ENCODE measurements around the gene CDC42SE1. TPM values are rescaled to one million over a fixed set of nuclear protein-coding genes. Genes with fewer than 3 reads are reported as not detected.

Gene CDC42SE1
- total RNA-seq, 1 donor from 2014 or later = 24.3 TPM

GRCh38 chr1:151012684-151013471, 46.5 kb downstream of the CDC42SE1 start:
- DNase-seq (no peak), ATAC-seq (ENCODE audit: poor library complexity) (peak; percentile 60)
- intact Hi-C loops (cut with DNase I) = no loop called here

- ATAC-seq (ENCODE audit: poor library complexity) (no peak), DNase-seq (no peak)
- intact Hi-C loops (cut with DNase I) = no loop called here
Measured at GRCh38 chr1:151011154-151011850, 48.1 kb downstream of the CDC42SE1 start.

DNA sequence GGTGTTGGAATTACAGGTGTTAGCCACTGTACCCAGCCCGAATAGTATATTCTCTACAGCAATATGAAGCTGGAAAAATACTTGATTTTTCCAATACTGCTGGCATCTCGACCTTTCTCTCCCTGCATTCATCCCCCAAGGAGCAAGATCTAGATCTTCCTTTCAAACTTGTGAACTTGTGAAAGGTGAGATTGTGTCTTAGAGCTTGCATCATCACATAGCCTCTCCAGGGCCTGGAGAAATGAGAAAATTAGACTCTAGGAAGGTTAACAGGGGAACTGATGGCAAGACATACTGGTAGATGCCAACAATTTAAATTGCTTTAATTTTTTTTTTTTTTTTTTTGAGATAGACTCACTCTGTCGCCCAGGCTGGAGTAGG, 49.1 kb downstream of the CDC42SE1 start:
- DNase-seq = no peak
- no peak for ATAC-seq (ENCODE audit: poor library complexity)
- intact Hi-C loops (cut with DNase I) = no loop called here

- intact Hi-C loops (cut with DNase I) = no loop called here
Measured at GRCh38 chr1:151009674-151010345, 49.6 kb downstream of the CDC42SE1 start.

DNA sequence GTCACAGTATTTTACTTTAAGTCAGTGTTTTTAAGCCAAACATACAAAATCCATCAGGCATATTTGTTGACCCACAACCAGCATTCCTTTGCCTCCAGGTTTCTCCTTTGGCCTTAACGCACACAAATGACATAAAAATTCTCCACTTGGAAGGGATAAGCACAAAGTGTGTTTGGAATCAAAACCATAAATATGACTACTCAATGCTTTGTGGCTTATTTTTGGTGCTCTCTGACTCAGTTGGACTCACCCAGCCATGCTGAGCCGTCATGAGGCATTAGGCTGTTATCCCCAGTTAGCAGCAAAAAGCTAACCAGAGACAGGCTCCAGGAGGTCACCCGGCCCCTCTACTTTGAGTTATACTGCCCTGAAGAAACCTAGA, 50.2 kb downstream of the CDC42SE1 start:
- intact Hi-C loops (cut with DNase I) = no loop called here
- DNase-seq = no peak

More at GRCh38 chr1:151009674-151010345, 49.6 kb downstream of the CDC42SE1 start:
- DNase-seq (no peak), ATAC-seq (ENCODE audit: poor library complexity) (no peak)

DNA sequence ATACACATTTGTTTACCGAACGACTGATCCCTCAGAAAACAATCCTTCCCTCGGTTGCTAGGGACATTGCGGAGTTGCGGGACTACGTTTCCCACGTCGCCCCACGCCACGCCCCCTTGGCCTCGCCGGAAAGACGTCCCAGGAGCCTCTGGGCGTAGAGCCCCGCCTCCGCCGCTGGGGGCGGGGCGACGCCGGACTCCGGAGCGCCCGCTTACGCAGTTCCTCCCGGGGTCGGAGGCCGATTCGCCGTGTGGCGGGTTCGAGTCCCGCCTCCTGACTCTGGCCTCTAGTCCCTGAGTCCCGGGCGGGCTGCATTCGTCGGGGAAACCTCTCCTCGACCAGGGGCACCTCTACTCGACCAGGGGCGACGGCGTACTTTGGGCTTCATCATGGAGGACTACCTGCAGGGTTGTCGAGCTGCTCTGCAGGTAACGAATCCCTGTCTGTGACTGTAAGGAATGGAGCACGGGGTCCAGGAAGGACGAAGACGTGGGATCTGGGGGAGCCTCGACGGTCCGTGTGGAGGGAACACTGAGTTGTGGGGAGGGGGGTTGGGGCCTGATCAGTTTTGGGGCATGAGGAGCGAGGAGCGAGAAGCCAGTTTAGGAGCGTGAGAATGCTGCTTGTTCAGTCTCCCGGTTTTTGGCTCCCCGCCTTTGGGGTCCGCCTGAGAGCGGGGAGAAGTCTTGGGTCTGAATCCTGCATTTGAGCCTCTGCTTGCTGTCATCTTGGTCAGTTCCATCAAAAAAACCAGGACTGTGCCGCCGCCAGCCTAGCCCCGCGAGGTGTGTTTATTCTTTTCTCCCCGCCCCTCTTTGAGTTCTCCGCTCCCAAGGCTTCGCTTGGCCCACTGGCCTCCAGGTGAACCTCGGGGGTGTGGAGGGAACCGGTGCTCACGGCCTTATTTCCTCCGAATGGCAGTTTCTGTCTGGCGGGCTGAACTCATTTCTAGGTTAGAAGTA, 50.9 kb downstream of the CDC42SE1 start, which contains the start of gene PRUNE1:
PRUNE1 (plus strand) TSS at position 206 of the 962 bp plus-strand sequence; CDS start at position 390, 184 bp downstream.
- DNase-seq (peak; percentile 98), ATAC-seq (ENCODE audit: poor library complexity) (peak; percentile 92)
- intact Hi-C loops (cut with DNase I) = no loop called here

More for the DNA sequence above, 50.2 kb downstream of the CDC42SE1 start:
- no peak for ATAC-seq (ENCODE audit: poor library complexity)

DNA sequence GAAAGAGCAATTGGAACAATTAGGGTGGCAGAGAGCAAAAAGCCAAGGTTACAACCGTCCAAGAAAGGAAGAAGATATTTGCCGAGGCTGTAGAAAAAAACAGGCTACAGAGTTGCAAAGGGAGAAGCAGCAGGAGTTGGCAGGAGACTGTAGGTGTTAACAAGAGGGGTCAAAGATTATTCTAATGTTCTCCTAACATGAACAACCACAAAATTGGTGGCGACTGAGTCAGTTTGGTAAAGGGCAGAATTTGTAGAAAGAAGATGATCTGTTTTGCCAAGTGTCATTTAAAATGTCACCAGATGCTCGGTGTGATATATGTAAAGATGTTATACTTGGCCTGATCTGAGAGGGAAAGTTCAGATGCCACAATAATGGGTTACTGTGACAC, 51.6 kb downstream of the CDC42SE1 start:
- ATAC-seq (ENCODE audit: poor library complexity) (no peak), DNase-seq (no peak)
- intact Hi-C loops (cut with DNase I) = no loop called here

DNA sequence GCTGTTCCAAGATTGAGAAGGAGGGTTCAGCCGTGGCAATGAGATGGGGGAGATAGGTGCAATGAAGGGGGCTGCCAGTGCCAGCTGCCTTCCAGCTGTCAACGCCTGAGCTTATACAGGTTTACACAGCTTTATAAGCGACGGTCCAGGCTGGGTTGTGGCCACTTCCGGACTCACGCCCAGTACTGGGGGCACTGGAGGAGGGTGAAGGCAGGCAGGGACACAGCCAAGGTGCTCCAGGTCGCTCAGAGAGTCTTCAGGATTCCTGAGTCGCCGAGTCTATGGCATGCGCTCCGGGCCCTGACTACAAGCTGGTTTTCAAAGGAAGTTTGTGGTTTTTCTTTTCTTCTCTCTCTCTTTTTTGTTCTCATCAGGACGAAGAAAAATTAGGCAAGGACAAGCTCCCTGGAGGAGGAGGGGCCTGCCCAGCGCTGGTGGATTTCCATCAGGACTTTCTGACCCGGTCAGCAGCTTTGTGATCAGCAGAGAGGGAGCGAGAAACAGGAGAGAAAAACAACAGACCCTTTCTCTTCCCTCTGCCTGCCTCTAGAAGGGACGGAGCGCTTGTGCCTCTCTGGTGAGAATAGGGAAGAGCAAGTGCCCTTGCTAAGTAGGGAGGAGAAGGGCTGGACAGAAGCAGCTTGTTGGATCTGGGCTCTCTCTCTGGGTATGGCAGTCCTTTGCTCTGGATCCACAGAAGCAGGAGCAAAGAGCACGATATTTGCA, 52.9 kb downstream of the CDC42SE1 start, which contains the start of gene MINDY1:
MINDY1 (minus strand) TSS at position 576 of the 726 bp plus-strand sequence. CDS start 4,285 bp downstream, outside the sequence.
- peak; percentile 72 for DNase-seq
- ATAC-seq (ENCODE audit: poor library complexity) = peak; percentile 76
- intact Hi-C loops (cut with DNase I) = no loop called here

DNA sequence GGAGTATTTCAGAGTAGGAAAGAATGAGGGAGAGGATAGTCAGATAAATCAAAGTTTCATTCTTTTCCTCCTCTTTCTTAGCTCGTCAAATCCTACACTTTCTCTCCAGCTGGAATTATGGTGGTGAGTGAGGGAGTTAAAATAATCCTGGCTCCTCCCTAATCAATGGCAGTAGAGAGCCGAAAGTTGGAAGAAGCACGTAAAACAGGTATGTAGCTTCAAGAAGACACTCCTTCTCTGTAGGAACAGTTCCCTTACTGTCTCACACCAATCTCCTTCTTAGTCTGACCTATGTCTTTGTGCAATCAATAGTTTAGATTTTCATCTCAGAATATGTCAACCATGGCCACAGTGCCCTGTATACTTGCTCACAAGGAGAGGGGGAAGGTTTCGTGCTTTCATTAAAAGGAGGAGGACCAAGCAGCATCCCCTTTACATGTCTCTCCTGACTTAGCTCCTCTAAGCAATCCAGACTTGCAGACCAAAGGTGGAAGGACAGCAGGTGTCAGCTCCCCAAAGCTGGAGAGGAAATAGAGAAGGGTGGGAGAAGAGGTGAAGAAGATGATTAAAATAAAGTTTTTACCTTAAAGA, 53.6 kb downstream of the CDC42SE1 start:
- intact Hi-C loops (cut with DNase I) = no loop called here
- no peak for ATAC-seq (ENCODE audit: poor library complexity)
- no peak for DNase-seq

DNA sequence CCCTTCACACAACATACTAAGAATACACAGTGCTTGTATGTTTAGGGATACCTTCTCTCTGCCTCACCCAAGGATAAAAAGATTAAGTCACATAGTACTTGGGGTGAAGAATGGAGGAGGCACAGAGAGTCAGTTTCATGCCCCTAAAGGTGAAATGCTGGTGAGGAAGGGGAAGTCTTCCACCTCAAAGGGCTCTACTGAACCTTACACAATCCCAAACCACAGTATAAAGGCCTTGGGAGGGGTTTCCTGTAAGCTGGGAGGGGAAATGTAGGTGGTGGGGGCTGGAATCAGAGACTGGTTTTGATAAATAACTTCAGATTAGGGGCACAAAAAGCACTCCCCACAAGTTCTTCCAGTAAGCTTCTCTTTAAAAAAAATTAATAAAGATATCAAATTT, 56.2 kb downstream of the CDC42SE1 start:
- ATAC-seq (ENCODE audit: poor library complexity) = no peak

DNA sequence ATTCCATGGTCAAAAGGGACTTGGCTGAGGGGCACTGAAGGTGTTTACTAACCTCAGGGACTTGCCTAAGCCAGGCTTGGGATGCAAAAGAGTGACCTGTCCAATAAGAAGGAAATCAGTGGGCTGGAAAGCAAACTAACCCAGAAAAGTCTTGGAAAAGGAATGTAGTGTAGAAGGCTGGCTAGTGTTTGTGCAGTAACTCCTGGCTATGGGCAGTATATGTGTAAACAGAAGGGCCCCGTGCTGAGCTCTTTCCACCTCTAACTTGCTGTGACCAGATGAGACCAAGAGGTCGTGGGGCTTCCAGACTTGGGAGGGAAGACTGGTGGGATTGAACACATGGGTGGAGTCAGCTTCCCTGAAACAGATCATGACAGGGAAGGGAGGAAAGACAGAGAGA, 56.8 kb downstream of the CDC42SE1 start:
- no peak for ATAC-seq (ENCODE audit: poor library complexity)

More for the DNA sequence above, 56.2 kb downstream of the CDC42SE1 start:
- intact Hi-C loops (cut with DNase I) = no loop called here
- DNase-seq = no peak

GRCh38 chr1:151002051-151002450, 57.4 kb downstream of the CDC42SE1 start:
- ATAC-seq (ENCODE audit: poor library complexity) (no peak), DNase-seq (no peak)
- intact Hi-C loops (cut with DNase I) = no loop called here

More for the DNA sequence above, 56.8 kb downstream of the CDC42SE1 start:
- intact Hi-C loops (cut with DNase I) = no loop called here
- no peak for DNase-seq

- intact Hi-C loops (cut with DNase I) = no loop called here
Measured at GRCh38 chr1:151001602-151002001, 57.8 kb downstream of the CDC42SE1 start.

More at GRCh38 chr1:151001602-151002001, 57.8 kb downstream of the CDC42SE1 start:
- ATAC-seq (ENCODE audit: poor library complexity) (no peak), DNase-seq (no peak)

Data from Right ventricle myocardium superior (tissue), 1 donor.